NCI-H510A (cell line): Measurements from ENCODE around the gene RNF151.

Experiments
- DNase-seq: peaks from one replicate; lab custom pipeline; 2025; lab: John Stamatoyannopoulos, UW

Gene RNF151

DNA sequence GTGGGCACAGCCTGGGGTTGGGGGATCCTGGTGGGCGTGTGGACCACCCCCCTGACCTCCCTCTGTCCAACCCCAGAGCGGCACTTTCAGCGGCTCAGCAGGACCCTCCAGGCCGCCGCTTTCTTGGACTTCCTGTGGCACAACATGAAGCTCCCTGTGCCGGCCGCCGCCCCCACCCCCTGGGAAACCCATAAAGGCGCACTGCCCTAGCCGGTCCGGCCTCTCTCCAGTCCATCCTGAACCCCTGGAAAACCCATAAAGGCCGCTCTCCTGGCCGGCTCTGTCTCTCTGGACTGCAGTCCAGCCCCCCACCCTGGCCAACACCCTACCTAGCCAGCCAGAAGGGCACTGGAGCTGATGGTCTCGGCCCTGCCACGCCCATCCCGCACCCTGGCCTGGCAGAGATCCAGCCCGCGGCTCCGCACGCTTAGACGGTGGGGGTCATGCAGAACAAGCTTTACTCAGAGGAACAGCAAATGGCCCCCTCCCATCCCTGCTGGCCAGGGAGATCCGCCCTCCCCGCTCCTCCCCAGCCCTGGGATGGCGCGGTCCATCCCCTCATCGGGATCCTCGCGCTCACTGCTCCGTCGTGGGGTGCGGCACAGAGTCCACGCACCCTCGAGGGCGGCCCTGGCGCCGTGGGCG lies 11.9 kb downstream of the RNF151 start:
- no peak for DNase-seq

DNA sequence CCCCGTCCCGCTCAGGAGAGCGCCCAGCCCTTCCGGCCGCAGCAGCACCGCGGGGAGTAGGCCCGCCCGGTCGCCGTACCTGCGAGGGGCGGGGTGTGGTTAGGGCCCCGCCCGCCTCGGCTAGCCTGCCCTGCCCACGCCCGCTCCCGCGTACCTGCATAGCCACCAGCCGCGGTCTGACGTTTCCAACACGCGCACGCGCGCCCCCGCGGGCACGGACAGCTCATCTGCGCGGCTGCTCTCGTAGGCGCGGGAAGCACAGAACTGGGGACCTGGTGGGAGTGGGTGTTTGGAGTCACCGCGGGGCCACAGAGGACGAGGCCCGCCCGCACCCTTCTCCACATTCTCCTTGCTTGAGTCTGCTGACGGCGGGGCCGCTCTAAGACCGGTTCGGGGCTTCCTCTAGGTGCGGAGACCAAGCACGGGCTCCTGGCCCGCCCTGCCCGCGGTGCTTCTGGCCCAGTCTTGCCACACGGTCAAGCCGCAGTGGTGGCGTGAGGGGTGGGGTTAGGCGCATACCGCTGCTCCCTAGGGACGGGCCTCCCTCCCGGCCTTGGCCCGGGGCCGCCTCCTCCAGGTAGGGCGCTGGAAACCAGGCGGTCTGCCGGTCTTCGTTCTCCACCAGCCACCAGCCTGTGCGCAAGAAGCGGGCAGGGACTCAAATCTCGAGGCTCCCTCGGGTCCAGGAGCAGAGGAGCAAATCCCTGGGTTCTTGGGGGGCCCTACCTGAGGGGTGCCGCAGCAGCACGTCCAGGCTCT lies 12.8 kb downstream of the RNF151 start:
- no peak for DNase-seq

DNA sequence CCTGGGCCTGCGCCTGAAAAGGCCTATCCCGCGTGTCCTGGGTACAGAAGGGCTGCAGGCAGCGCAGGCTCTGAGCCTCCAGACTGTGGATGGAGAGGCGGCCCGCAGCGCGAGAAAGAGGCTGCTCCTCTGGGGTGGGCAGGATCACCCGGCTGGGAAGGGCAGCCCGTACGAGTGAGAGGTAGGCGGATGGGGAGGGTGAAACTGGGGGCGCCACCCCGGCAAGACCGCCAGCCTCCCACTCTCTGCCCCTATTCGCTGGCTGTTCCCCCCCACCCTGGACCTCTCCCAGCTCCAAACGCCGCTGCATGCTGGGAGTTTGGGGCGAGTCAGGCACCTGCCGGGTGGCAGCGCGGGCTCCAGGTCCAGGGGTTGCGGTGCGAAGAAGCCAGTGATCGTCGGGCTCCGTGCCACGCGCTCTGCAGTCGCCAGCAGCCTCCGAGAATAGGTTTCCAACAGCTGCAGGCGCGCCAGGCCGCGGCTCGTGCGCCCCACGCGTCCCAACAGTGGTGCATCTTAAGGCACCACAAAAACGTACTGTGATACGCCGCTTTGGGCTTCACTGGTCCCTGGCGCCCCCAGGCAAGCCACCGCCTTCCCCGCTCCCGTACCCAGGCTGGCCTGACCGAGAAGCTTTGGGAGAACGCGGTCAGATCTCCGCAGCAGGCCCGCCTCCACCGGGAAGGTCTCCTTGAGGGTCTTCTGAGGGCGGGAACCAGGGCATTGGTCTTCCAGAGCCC lies 13.5 kb downstream of the RNF151 start:
- no peak for DNase-seq

DNA sequence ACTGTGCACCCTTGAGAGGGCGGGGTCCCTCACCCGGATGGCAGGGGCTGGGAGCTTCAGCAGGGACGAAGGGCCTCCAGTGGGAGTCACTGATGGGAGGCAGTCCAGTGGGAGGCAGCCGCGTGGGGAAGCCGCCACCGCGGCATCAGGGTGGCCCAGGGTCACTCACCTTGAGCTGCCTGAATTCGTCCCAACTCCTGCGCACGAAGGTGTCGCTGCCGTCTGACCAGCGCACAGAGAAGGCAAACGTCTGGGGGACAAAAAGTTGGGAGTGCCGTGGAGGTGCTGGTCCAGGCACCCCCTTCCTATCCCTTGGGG lies 14.1 kb downstream of the RNF151 start:
- no peak for DNase-seq

DNA sequence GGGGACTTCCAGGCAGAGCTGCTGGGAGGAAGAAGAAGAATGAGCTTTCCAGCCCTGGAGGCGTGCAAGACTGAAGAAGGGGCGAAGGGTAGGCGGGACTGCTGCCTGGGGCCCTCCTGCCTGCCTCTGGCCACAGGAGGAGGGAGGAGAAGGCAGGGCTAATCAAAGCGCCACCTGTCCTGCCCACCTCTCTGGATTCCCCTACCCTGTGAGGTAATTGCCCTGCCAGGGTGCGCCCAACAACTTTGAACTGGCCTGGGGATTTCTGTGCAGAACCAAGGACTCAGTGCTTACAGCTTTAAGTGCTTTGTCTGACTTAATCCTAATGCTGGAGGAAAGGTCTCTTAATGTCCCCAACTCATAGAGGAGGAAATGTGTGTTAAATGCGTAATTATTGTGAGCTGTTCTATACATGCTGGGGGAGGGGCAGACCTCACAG lies 14.8 kb downstream of the RNF151 start, which contains the start of gene NOXO1:
Gene NOXO1 (minus strand): TSS at position 72 of the 439 bp plus-strand sequence. CDS start 290 bp downstream, outside the sequence.
- DNase-seq: no peak

DNA sequence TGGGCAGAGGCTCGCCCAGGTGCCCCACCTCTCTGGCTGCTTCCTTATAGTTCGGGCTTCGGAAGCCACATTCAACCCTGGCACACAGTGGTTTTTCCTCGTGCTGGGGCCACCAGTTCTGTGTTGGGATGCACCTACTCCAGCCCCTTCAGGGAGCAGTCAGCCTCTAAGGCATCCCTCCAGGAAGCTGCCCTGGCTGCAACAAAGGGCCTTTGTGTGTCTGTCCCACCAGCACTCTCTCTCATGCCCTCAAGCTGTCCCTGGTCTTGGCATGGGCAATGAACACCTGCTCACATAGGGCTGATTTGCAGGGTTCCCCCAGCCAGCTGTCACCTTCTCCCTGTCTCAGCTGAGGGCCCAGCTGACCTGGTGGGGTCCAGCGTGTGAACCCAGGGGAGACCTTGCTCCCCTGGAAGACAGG lies 15.4 kb downstream of the RNF151 start:
- no peak for DNase-seq

DNA sequence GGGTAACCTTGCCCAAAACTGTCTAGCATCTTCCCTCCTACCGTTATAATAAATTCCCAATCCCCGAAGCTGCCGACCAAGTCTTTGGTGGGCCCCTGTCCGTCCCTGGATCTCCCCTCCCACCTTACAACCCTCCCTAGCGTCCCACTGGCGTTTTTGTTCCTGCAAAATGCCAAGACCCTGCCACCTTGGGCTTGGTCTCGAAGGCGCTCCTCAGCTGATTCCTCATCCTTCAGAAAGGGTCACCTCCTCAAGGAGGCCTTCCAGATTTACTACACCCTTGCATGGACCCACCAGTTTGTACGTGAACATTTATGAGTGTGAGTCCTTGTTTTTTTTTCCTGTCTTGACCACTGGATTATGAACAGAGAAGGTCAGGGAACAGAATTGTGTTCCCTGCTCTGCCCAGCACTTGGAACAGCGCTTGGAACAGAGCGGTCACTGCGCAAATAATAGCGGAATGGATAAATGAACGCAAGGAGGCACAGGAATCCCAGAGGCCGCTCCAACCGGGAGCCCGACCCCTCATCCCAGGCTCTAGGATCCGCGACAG lies 16.4 kb downstream of the RNF151 start:
- no peak for DNase-seq

DNA sequence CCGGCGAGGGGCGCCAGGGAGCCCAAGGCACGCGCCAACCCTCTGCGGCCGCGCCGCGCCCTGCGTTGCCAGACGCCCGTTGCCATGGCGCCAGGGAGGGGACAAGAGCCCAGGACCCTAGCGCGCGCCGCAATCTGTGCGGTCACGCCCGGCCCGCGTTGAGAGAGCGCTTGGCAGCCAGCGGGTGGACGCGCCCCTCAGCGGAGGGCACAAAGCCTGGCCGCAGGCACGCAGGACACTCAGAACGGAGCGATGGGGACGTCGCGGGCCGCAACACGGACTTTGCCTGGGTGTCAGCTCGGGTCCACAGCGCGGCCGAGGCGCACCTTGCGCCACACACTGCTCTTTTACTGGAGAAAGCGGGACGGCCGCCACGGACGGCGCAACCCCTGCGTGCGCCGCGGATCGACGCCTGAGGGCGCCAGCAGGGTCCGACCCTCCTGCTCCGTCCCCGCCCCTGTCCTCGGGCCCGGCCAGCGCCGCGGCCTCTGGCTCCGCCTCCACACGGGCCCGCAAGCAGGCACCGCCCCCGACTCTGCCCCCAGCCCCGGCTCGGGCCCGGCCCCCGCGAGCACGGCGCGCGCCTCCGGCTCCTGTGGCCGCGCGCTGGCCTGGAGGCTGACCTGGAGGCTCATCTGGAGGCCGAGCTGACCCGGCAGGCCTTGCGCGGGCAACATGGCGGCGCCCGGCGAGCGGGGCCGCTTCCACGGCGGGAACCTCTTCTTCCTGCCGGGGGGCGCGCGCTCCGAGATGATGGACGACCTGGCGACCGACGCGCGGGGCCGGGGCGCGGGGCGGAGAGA lies 17.1 kb downstream of the RNF151 start, which contains the start of gene GFER:
Gene GFER (plus strand): TSS at position 650 of the 803 bp plus-strand sequence. CDS start 26 bp downstream, at position 676.
- DNase-seq: peak; percentile 73

DNA sequence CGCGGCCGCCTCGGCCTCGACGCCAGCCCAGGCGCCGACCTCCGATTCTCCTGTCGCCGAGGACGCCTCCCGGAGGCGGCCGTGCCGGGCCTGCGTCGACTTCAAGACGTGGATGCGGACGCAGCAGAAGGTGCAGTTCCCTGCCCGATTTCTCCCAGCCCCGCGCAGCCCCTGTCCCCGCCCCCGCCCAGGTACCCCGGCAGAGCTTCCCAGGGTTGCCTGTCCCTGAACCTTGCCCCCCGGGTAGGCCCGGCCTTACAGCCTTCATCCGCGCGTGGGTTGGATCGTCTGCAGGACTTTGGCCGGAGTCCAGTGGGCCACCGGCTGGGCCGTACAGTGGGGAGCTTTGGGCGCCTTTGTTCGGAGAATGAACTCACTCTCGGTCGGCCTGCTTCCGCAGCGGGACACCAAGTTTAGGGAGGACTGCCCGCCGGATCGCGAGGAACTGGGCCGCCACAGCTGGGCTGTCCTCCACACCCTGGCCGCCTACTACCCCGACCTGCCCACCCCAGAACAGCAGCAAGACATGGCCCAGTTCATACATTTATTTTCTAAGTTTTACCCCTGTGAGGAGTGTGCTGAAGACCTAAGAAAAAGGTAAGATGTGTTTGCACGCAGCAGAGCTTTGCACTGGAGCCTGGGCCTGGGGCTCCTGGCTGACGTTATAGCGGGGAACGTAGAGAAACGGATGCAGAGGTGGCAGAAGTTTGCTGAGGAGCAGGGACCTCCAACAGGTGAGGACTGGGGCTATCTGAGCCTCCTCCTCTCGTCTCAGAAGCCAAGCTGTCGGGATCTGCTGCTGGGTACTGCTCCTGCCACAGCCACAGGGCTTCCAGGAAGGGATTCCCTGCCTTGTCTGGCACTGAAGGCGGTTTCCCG lies 17.9 kb downstream of the RNF151 start:
- DNase-seq: no peak

DNA sequence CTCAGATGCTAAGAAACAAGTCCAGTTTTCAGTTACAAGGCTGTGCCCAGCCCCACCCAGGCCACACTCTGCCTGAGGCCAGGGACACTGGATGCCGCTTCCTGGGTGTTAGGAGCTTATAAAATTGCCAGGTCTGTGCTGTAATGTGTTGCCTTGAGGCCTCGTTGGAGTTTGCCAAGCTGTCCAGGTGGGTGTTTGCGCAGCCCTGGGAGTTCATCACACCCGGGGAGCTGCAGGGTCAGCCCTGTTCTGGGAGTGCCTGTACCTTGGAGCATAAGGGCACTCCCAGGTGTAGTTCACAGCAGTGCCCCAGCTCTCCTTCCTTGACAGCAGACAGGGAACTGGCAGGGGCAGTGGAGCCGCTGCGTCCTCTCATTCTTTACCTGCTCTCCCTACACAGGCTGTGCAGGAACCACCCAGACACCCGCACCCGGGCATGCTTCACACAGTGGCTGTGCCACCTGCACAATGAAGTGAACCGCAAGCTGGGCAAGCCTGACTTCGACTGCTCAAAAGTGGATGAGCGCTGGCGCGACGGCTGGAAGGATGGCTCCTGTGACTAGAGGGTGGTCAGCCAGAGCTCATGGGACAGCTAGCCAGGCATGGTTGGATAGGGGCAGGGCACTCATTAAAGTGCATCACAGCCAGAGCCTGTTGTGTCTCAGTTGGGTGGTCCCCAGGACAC lies 19.0 kb downstream of the RNF151 start:
- DNase-seq: no peak

DNA sequence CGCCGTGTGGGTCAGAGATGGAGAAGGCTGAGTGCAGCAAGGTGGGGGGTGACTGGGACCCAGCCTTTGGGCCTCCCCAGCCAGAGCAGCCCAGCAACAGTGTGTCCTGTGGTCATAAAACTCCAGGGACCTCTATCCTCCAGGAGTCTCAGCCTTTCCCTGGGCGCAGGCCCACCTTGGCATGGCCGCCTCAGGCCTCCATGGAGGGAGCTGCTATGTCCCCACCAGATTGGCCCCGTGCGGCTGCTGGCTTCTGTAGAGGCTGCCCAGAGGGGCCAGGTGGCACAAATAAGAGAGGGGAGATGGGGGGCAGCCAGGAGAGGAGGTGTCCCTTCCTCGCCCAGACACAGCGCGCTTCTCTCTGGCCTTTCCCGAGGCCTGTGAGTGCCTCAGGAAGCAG lies 20.5 kb downstream of the RNF151 start:
- DNase-seq: no peak

DNA sequence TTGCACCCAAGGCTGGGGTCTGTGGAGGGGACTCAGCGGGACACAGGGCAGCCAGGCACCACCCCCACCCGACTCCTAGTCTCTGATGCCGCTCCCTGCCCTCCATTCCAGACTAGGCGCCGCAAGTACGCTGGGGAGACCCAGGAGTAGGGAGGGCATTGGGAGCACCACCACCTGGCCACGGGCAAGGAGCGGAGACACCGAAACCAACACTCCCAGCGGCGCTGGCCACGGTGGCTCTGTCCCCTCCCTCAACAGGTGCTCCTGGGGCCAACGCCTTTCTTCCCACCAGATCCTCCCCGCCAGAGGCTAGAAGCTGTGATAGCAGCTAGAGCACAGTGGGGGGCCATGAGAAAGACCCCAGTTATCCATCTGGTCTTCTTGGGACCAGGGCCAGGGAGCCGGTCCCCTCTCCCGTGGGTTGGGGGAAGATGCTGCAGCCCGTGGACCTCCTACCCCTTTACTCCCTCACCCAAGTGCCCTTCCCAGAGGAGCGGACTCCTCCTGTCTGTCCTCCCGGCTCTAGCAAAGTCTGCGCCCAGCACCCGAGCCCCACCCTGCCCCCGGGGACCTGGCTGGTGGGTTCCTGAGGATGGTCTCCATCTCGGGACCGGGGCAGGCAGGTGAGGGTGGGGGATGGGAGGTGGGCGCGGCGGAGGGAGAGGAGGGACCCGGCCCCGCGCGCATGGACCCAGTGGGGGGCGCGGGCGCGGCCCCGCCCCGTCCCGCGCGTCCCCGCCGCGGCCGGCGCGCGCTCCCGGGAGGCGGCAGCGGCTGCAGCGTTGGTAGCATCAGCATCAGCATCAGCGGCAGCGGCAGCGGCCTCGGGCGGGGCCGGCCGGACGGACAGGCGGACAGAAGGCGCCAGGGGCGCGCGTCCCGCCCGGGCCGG lies 22.8 kb downstream of the RNF151 start, which contains the start of gene SYNGR3:
Gene SYNGR3 (plus strand): TSS at position 762 of the 892 bp plus-strand sequence. CDS start 133 bp downstream, outside the sequence.
- no peak for DNase-seq

DNA sequence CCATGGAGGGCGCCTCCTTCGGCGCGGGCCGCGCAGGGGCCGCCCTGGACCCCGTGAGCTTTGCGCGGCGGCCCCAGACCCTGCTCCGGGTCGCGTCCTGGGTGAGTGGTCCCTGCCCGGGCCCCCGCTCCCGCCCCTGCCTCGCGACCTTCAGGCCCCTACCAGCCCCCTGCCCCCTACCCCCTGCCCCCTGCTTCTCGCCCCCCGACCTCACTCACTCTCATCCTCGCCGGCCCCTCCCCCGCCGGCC lies 23.4 kb downstream of the RNF151 start:
- DNase-seq: no peak

DNA sequence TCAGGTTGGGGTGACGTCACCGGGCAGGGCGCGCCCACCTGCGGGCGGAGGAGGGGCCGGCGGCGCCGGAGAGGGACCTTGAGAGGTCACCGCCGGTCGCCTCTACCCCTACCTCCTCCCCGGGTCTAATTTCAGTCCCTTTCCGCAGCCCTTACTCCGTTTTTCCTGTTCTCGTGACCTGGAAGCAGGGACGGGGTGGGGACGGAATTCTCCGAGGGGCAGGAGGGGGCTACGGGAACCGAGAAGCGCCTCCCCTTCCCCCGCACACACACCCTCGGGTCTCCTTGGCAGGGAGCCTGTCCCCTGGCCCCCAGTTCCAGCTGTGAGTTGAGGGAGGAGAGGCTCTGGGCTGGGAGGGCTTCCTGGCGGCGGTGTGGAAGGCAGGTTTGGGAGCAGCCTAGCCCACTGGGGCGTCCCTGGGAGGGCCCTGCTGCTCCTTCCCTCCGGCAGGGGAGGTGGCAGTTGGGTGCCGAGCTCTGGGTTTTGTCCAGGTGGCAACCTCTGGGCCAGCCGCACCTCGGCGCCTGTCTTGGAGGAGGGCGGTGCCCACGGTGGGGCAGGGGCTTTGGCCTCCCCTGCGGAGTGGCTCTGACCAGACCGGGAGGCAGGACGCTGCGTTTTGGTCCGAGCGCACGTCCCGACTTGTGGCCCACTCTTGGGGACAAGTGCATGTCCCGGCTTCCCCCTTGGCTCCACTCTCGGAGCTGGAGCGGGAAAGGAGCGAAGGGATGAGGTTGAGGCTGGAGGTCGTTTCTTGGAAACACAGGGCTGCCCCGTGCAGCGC lies 23.9 kb downstream of the RNF151 start:
- DNase-seq: no peak

DNA sequence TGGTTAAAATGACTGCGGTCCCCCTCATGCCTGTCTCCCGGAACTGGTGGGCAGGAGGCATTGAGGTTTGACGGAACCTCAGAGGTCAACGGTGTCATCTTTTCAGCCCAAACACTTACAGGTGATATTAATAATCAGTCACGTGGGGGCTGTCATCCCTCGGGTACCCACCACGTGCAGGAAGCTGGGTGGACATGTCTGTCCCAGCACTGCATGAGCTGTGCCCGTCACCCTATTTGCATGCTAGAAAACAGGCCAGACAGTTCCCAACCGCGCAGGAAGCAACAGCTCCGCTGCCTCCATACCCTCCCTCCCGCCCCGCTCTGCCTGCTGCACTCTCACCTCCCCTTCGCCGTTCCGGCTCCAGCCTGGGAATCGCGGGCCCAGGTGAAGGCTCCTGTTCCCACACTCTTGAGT lies 24.5 kb downstream of the RNF151 start:
- no peak for DNase-seq

DNA sequence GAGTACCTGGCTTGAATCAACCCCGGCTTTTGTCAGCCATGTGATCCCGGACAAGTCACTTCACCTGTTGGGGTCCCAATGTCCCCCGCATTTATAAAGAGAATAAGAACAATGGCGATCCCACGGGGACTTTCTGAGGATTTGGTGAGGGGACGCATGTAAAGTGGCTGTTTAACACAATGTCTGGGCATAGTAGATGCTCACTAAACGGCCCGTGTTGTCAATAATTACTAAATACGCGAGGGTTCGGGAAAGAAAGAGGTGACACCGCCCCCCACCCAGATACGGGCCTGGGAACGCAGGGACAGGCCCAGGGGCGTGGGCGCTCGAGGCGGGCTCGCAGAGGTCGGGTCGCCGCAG lies 24.9 kb downstream of the RNF151 start:
- no peak for DNase-seq

DNA sequence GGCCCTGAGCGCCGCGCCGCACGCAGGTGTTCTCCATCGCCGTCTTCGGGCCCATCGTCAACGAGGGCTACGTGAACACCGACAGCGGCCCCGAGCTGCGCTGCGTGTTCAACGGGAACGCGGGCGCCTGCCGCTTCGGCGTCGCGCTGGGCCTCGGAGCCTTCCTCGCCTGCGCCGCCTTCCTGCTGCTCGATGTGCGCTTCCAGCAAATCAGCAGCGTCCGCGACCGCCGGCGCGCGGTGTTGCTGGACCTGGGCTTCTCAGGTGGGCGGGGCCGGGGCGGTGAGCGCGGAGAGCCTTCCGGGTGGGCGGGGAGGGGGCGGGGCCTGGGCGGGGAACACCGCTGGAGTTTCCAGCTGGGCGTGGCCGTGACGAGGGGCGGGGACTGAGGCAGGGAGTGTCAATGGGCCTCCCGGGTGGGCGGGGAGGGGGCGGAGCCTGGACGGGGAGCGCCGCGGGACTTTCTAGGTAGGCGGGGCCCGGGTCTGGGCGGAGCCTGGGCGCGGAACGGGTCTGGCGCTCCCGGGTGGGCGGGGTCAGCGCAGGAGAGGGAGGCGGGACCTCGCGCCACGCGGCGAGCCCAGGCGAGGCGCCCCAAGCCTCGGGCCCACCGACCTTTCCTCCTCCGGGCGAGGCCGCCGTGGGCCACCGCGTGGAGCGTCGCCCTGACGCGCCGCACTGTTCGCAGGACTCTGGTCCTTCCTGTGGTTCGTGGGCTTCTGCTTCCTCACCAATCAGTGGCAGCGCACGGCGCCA lies 25.5 kb downstream of the RNF151 start:
- no peak for DNase-seq
